Ovary (tissue), 3 donors: ENCODE data around the gene ARHGAP8.

Experiments used
- CTCF ChIP-seq, 3 donors: fragments of 450-650 bp in 2 of 3; fragments of 200-600 bp in 1 of 3; IDR thresholded peaks; one replicate each; pipeline versions ENCODE4 v1.5.1 to v1.8.0; 2016 to 2022; ENCODE audit warnings: antibody characterized with exemption in 3 of 3, mild to moderate bottlenecking in 1 of 3
- EP300 ChIP-seq: sonication (generic); formaldehyde crosslinking; IDR thresholded peaks from one replicate; pipeline ENCODE4 v1.6.1; 2017; ENCODE audit warnings: antibody characterized with exemption
- POLR2A ChIP-seq: fragments of 450-650 bp; IDR thresholded peaks from one replicate; pipeline ENCODE4 v1.6.1; 2017; ENCODE audit warnings: antibody characterized with exemption, mild to moderate bottlenecking, moderate library complexity
- donor health status: DM: no; HTN: no; CAD: no.

GRCh38 chr22:44816141-44816540, 63.8 kb downstream of the ARHGAP8 start:
- TF ChIP-seq CTCF (IDR thresholded peaks at IDR 0.05): no peak
- no peak for TF ChIP-seq POLR2A
- TF ChIP-seq EP300: no peak
